Fibroblast of lung (primary cell): ENCODE data around the gene SCN5A. TPM values are rescaled to one million over a fixed set of nuclear protein-coding genes. Genes with fewer than 3 reads are reported as not detected.

Experiments used
- DNase-seq, 2 donors: peaks; one replicate each; pipeline versions ENCODE4 v3.0.0 to v3.0.0-alpha.2; 2010; ENCODE audit warnings: low read depth in 2 of 2
- H2AFZ ChIP-seq: 2 replicates; pipeline ENCODE4 v1.5.1; 2012; ENCODE audit warnings: low read length, control low read depth, inconsistent platforms
- H3K27ac ChIP-seq: 2 replicates; pipeline ENCODE4 v1.5.1; 2011; ENCODE audit warnings: low read length, control low read depth; ENCODE audit not compliant: insufficient read depth
- H3K27me3 ChIP-seq: 2 replicates; pipeline ENCODE4 v1.5.1; 2011; ENCODE audit warnings: mild to moderate bottlenecking, low read length; ENCODE audit not compliant: control insufficient read depth, insufficient read depth
- H3K36me3 ChIP-seq: 2 replicates; pipeline ENCODE4 v1.5.1; 2011; ENCODE audit warnings: low read length; ENCODE audit not compliant: control insufficient read depth, insufficient read depth
- H3K4me1 ChIP-seq: 2 replicates; pipeline ENCODE4 v1.5.1; 2011; ENCODE audit warnings: low read length; ENCODE audit not compliant: control insufficient read depth, insufficient read depth; ENCODE audit errors: extremely low read depth
- H3K4me2 ChIP-seq: 2 replicates; pipeline ENCODE4 v1.5.1; 2011; ENCODE audit warnings: low read length, control low read depth; ENCODE audit not compliant: insufficient read depth; ENCODE audit errors: extremely low read depth
- H3K4me3 ChIP-seq, 4 experiments: fragments of 200-600 bp in 1 of 4; sonication (generic) in 1 of 4; replicated peaks in 1 of 4; 2 replicates each; pipeline ENCODE4 v1.5.1; 2011 to 2016; ENCODE audit warnings: low read length in 4 of 4, low read depth in 3 of 4, mild to moderate bottlenecking in 3 of 4, control low read depth in 2 of 4, inconsistent platforms in 1 of 4, mixed read lengths in 1 of 4; ENCODE audit not compliant: insufficient read depth in 1 of 4; ENCODE audit errors: control extremely low read depth in 1 of 4
- H3K79me2 ChIP-seq: 2 replicates; pipeline ENCODE4 v1.5.1; 2012; ENCODE audit warnings: mild to moderate bottlenecking, low read length, inconsistent platforms; ENCODE audit not compliant: control insufficient read depth, insufficient read depth
- H3K9ac ChIP-seq: 2 replicates; pipeline ENCODE4 v1.5.1; 2011; ENCODE audit warnings: mild to moderate bottlenecking, low read length, control low read depth; ENCODE audit not compliant: insufficient read depth
- H3K9me3 ChIP-seq: 2 replicates; pipeline ENCODE4 v1.5.1; 2012; ENCODE audit warnings: low read depth, low read length; ENCODE audit not compliant: control insufficient read depth, insufficient read depth
- H4K20me1 ChIP-seq: 2 replicates; pipeline ENCODE4 v1.5.1; 2011; ENCODE audit warnings: low read length; ENCODE audit not compliant: control insufficient read depth, insufficient read depth; ENCODE audit errors: extremely low read depth
- CTCF ChIP-seq, 2 donors: IDR thresholded peaks in 1 of 2; conservative IDR thresholded peaks in 1 of 2; 1 replicate in 1 of 2; 2 replicates in 1 of 2; pipeline ENCODE4 v1.5.1; 2011 to 2012; ENCODE audit warnings: low read length in 2 of 2, control low read depth in 1 of 2, inconsistent platforms in 1 of 2, low read depth in 1 of 2, mild to moderate bottlenecking in 1 of 2
- EZH2 ChIP-seq: IDR thresholded peaks from 2 replicates; pipeline ENCODE4 v1.5.1; 2012; ENCODE audit warnings: low read length, control low read depth, mild to moderate bottlenecking; ENCODE audit errors: missing control alignments
- polyA plus RNA-seq, 2 donors: library from polyadenylated mRNA; depleted of rRNA in 1 of 2; stranded (reverse) in 1 of 2; unstranded in 1 of 2; fragments of >200 nt; gene quantifications; 2 replicates each; pipeline ENCODE4 v1.2.1, GENCODE V29; 2011 to 2012; ENCODE audit warnings: missing spikeins in 1 of 2
- total RNA-seq: library from RNA; depleted of rRNA; stranded (reverse); fragments of >200 nt; gene quantifications from 2 replicates; pipeline ENCODE4 v1.2.1, GENCODE V29; 2014

The SCN5A gene
- total and polyA plus RNA-seq, 2 donors (not counting 1 experiment from before 2014, with no cell fraction given): 0.27 to 0.50 TPM

- Histone ChIP-seq H3K4me2 (no peak overlapping the region), H2AFZ (no peak overlapping the region), H3K27ac (no peak overlapping the region), H3K4me3 (no peak overlapping the region), H3K4me1 (no peaks in the 10 kb centered on the region), H3K9me3 (no peaks in the 10 kb centered on the region), H3K36me3 (no peaks in the 10 kb centered on the region), H3K79me2 (no peaks in the 10 kb centered on the region), H3K9ac (no peak overlapping the region), H3K27me3 (no peaks in the 10 kb centered on the region), H4K20me1 (no peaks in the 10 kb centered on the region)
- TF ChIP-seq CTCF (conservative IDR thresholded peaks at IDR 0.05 in 1 of 2, IDR thresholded peaks at IDR 0.05 in 1 of 2; ENCODE audit: low read depth in 1 of 2, low read length in 2 of 2): no peak
- no peak for TF ChIP-seq EZH2
- DNase-seq: no peak
These were observed 39.9 kb upstream of the SCN5A start for GRCh38 chr3:38689346-38689745.

GRCh38 chr3:38687321-38687720 lies 37.8 kb upstream of the SCN5A start:
- H3K79me2 ChIP-seq: no peaks in the 10 kb centered on the region
- H3K4me3 ChIP-seq: no peak overlapping the region
- H3K27me3 ChIP-seq: no peaks in the 10 kb centered on the region
- H3K27ac ChIP-seq: no peak overlapping the region
- TF ChIP-seq EZH2: no peak
- TF ChIP-seq CTCF (conservative IDR thresholded peaks at IDR 0.05 in 1 of 2, IDR thresholded peaks at IDR 0.05 in 1 of 2; ENCODE audit: low read depth in 1 of 2, low read length in 2 of 2): no peak
- DNase-seq: no peak
- H3K36me3 ChIP-seq: no peaks in the 10 kb centered on the region
- no peak overlapping the region for H3K9ac ChIP-seq
- no peak overlapping the region for H3K4me2 ChIP-seq
- H2AFZ ChIP-seq: no peak overlapping the region
- no peaks in the 10 kb centered on the region for H3K4me1 ChIP-seq
- H3K9me3 ChIP-seq: no peaks in the 10 kb centered on the region
- H4K20me1 ChIP-seq: no peaks in the 10 kb centered on the region

DNA sequence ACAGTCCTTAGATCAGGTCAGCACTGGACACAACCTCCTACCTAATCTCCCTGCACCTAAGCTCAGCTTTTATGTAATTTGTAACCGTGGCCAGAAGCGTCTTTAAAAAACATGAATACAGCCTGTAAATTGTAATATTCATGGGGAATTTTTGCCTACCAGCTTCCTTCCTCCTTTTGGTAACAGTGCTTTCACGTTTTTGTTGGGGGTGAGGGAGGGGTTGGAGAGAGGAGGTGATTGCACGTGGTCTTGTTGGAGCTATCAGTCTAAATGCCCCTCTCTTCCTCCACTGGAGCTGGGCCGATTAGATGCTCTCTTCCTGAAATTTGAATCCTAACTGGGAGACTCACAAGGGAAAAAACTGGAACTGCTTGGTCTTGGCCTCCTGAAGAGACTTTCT lies 35.1 kb upstream of the SCN5A start:
- Histone ChIP-seq H3K9ac (no peak overlapping the region), H3K4me1 (no peaks in the 10 kb centered on the region), H3K4me3 (no peak overlapping the region), H3K79me2 (no peaks in the 10 kb centered on the region), H3K27ac (no peak overlapping the region), H3K36me3 (no peaks in the 10 kb centered on the region), H4K20me1 (no peaks in the 10 kb centered on the region), H2AFZ (no peak overlapping the region), H3K4me2 (no peak overlapping the region), H3K27me3 (no peaks in the 10 kb centered on the region), H3K9me3 (no peaks in the 10 kb centered on the region)
- DNase-seq: no peak
- TF ChIP-seq CTCF (conservative IDR thresholded peaks at IDR 0.05 in 1 of 2, IDR thresholded peaks at IDR 0.05 in 1 of 2; ENCODE audit: low read depth in 1 of 2, low read length in 2 of 2) (no peak), EZH2 (no peak)
